Measurements from ENCODE around the gene PLPP3.

The PLPP3 gene

DNA sequence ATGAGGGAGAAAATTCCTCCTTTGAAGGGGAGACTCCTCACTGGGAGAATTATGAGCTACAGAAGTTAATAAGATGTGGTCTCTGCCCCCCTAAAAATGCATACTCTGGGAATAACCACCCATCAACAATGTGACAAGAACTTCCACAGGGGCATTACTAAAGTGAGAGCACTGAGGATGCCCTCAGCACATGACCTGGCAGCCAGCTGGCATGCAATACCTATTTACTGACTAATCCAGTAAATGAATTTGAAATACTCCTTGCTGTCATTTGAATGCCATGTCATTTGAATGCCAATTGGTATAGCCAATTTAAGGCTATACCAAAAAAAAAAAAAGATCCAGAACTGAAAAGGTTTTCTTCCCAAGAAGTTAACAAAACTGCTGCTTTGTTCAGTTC is 30.8 kb downstream of the PLPP3 start:
- no peak for DNase-seq (ENCODE audit: low read depth in 2 of 2, low spot score in 1 of 2)

DNA sequence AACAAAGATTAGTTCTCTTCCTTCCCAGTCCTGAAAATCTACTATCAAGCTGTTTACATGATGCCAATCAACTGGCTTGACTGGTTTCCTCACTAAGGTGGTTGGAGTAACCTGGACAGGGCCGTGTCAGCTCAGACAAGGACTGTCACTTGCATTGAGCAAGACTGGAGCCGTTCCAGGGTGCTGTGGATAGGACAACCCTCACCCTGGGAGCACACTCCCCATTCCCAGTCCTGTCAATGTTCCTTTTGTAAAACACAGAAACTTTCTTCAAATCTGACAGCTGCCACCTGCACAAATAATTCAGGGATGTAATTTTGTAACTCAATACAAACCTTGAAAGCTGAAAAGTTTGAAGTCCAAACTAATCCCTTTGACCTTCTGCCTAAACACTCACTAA is 31.4 kb downstream of the PLPP3 start:
- no peak for DNase-seq (ENCODE audit: low read depth in 2 of 2, low spot score in 1 of 2)

DNA sequence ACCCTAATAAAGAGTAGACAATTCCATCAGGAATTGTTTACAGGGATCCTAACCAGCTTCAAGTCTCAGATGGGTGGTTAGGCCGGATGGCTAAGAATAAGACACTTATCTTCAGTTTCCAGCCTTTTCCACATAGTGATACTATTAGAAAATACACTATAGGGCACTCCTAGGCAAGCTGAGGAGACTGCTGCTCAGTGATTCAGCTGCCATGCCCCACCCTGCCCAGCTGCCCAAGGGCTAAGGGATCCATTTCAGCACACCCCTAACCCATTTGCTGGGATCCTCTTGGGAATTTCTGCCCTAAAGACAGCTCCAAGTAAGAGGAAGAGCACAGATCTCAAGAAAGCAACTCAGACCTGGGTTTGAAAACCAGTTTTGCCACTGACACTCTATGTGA is 31.9 kb downstream of the PLPP3 start:
- DNase-seq (ENCODE audit: low read depth in 2 of 2, low spot score in 1 of 2): no peak

DNA sequence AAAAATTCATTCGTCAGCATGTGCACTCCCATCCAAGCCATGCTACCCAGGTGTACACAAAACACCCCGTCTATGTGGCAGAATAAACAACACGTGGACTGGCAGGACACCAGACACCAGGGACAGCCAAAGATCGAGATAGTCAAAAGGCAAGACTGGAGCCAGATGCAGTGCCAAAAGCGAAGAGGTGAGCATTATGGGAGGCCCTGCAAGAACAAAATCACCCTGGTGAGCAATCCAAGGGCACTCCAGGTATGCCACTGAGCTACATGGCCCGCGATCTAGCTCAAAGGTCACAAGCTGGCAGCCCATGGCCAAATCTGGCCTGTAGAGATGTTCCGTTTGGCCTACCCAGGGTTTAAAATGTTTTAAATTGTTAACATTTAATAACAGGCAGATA is 33.7 kb downstream of the PLPP3 start:
- DNase-seq (ENCODE audit: low read depth in 2 of 2, low spot score in 1 of 2): no peak

DNA sequence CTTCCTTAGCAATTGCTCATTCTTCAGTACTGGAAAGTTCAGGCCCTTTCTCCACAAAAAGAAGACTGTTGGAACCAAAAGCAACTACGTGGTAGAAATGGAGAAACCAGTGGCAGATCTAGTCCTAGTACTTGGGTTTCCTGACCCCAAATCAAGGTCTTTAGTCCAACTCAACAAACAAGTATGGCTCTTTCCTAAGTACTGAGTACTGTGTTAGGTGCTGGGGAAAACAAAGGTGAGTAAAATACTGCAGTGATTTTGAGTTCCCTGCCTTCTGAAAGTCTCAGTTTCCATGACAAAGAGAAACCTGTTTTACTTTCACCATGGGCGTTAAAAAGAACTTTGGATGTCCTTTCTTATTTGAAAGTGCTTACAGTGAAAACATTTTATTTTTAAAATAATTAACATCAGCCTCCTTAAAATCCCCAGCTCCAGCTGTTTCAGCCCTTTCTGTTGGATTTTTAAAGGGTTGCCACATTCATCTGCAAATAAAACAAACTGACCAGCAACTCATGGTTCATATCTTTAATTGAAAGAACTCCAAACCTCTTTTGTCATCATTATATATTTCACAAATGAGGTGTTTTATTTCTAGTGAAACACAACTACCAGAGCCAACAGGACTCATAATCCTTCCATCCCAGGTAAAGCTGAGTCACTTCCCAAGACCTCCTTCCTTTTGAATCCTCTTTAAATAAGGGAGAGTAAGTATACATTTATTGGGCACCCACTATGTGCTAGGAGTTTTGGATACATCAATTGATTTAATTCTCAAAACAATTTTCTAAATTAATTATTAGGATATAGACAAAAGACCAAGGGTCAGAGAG is 35.4 kb downstream of the PLPP3 start:
- DNase-seq (ENCODE audit: low read depth in 2 of 2, low spot score in 1 of 2): no peak

DNA sequence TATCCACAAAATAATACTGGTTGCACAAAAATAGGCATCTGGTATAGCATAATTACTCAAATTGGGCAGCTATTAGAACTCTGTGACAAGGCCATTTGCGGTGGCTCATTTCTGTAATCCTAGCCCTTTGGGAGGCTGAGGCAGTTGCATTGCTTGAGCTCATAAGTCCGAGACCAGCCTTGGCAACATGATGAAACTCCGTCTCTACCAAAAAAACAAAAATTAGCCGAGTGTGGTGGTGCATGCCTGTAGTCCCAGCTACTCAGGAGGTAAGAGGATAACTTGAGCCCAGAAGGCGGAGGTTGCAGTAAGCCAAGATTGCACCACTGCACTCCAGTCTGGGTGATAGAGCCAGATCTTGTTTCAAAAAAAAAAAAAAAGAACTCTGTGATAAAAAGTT is 36.7 kb downstream of the PLPP3 start:
- no peak for DNase-seq (ENCODE audit: low read depth in 2 of 2, low spot score in 1 of 2)

DNA sequence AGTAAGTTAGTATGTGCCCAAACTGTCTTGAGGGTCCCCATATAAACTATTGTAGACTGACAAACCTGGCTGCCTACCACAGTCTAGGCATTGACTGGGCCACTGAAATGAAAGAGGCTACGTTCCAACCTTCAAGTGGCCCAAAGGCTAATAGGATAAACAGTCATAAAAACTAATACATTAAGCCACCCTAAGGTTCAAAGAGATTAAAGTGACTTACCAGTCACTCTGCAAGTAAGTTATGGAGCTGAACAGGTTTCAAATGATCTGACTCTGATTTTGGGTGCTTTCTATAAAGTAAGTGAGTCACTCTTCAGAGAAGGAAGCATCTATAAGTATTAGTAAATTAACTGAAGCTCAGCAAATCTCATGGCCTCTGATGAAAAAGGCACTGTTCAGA is 38.0 kb downstream of the PLPP3 start:
- no peak for DNase-seq (ENCODE audit: low read depth in 2 of 2, low spot score in 1 of 2)

DNA sequence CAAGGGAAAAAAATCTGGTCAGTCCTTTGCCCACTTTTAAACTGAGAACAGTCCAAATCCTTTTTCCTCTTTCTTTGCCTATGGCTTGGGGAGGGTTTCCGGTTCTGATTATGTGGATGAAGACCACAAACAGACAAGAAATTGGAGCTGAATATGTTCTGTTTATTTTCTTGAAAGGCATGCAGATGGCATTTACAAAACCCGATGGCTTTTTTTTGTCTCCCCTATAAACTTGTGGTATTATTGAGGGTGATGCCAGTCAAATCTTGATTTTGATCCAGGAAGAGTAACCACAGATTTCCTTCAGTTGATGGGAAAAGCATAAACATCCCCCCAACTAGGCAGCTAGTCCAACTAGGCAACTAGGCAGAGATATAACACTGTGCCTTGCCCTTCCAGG is 38.9 kb downstream of the PLPP3 start:
- no peak for DNase-seq (ENCODE audit: low read depth in 2 of 2, low spot score in 1 of 2)

DNA sequence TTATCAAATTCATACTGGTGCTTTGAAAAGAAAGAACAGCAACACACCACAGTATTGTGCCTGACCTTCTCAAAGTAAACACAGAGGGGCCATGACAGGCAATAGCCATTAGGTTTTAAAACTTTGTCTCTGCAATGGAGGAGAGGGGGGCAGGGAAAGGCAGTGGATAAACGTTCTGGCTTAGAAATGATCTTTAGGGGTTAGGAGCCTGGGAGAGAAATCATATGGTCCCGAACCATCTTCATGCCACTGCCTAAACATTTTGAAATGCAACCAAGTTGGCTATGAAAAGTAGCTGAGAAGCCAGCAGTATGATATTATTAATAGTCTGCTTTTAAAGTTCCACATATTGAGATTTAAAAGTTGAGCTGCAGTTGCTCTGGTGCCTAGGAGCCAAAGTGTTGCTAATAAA is 39.8 kb downstream of the PLPP3 start:
- DNase-seq (ENCODE audit: low read depth in 2 of 2, low spot score in 1 of 2): no peak

DNA sequence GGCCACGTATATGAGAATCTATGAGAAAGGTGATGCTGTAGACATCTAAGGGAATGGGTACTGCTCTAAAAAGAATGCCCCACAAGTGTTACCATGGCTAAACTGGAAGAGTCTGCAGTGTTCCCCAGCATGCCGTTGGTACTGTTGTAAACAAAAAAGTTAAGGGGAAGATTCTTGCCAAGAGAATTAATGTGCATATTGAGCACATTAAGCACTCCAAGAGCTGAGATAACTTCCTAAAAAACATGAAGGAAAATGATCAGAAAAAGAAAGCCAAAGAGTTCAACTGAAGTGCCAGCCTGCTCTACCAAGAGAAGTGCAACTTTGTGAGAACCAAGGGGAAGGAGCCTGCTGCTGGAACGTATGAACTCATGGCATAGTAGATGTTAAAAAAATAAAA is 40.8 kb downstream of the PLPP3 start:
- DNase-seq (ENCODE audit: low read depth in 2 of 2, low spot score in 1 of 2): no peak

DNA sequence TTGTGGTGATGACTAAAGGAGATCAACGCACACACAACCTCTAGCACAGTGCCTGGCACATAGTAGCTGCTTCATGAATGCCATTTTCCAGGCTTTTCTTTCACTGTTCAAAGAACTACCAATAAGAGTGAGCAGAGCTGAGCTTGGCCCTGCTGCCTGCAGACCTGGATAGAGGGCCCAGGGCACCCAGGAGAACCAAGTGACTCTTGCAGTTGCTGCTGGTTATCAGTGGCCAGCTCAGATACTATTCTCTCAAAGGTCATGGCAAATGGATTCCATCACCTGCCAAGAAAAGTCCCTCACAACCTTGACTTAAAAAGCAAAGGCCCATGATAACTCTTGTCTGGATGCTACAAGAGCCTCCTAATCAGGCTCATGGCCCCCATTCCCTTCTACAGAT is 41.7 kb downstream of the PLPP3 start:
- DNase-seq (ENCODE audit: low read depth in 2 of 2, low spot score in 1 of 2): no peak

DNA sequence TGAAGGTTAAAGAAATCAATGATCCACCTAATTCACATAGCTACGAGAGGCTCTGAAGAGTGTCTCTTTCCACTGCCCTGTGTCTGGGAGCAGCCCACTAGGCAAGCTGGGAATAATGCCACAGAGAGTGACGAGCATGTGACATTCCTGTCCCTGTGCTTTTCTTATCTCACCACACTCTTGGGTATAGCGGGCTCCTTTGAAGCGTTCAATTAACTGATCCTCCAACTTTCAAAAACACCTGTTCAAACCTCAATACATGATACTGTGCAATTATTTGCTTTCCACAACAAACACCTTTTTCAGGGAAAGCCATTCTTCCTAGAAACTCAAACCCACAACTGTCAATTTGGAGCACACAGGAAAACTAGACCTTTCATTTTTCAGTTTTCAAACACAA is 43.4 kb downstream of the PLPP3 start:
- no peak for DNase-seq (ENCODE audit: low read depth in 2 of 2, low spot score in 1 of 2)

DNA sequence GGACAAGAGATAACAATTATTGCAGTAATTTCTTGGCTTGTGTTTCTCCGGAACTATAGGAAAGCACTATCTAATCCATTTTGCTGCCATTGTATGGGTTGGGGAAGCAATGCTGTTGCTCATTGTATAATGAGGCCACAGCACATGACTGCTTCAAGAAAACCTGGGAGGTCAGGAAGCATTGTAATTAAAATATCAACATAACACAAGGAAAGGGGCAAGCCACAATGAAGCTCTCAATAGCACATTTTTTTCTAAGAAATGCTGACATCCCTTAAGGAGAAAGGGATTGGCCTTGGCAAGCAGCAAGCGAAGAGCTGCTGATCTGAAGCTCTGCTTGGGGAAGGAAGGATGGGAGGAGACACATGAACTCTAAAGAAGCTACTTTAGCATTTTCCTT is 44.0 kb downstream of the PLPP3 start:
- no peak for DNase-seq (ENCODE audit: low read depth in 2 of 2, low spot score in 1 of 2)

DNA sequence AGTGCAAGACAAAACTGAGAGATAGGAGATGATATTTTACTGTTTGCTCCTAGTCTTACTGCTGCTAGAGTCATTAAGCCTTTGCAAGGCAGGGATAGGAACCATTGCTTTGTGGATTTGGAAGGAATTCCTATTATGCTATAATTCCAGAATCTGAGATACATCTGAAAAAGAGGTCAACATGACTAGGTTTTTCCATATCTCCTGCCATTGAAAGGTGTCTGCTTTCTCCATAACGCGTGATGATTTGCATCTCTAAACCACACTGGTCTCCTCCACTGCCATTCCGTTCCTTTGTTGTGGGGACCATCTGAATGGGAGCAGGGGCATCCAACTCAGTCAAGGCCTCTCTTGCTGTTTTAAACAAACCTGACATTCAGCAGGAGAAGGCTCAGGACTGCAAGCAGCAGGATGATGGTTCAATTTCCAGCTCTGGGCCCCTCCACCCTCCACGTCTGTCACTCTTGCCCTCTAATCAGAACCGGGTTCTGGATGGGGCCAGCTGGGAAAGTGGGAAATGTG is 45.2 kb downstream of the PLPP3 start:
- no peak for DNase-seq (ENCODE audit: low read depth in 2 of 2, low spot score in 1 of 2)

DNA sequence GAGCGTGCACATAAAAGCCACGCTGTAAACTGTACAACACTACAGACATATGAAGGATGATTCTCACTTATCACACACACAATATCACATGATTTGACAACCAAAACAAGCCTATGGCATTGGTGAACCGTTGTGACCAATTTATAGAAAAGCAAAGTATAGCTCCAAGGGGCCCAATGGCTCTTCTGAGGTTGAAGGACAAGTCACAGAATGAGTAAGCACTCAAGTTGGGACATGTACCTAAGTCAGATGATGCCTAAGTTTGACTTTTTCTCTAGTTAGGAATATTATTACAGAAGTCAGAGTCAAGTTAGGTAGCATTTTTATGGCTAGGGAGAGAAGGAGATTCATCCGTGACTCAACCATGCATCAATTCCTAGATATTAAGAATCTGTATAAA is 45.7 kb downstream of the PLPP3 start:
- no peak for DNase-seq (ENCODE audit: low read depth in 2 of 2, low spot score in 1 of 2)

DNA sequence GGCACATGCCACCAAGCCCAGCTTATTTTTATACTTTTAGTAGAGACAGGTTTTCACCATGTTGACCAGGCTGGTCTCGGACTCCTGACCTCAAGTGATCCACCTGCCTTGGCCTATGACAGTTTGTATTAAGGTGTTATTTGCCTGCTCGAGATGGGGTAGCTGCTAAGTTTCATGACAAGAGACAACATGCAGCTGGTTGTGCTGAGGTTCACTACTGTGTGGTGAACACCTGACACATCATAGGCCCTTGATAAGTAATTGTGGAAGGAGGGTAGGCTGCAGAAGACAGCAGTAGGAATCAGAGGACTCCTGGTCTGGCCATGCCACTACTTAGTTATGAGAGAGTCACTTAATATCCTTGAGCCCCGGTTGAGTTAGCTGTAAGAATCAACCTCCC is 46.2 kb downstream of the PLPP3 start:
- no peak for DNase-seq (ENCODE audit: low read depth in 2 of 2, low spot score in 1 of 2)

DNA sequence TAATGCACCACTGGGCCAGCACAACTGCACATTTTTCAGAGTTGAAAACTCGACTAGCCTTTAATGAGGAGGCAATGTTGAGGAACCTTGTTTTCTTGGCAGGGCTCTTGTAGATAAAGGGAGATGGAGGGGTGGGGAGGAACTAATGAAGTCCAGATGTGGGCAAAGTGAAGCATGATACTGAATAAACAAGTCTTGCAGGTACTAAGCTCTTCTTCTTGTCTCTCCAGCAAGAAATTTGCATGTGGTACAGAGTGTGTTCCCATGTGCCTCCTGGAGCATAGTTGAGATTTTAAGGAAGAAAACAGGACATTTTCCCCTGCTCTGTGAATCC is 47.0 kb downstream of the PLPP3 start:
- DNase-seq (ENCODE audit: low read depth in 2 of 2, low spot score in 1 of 2): no peak

DNA sequence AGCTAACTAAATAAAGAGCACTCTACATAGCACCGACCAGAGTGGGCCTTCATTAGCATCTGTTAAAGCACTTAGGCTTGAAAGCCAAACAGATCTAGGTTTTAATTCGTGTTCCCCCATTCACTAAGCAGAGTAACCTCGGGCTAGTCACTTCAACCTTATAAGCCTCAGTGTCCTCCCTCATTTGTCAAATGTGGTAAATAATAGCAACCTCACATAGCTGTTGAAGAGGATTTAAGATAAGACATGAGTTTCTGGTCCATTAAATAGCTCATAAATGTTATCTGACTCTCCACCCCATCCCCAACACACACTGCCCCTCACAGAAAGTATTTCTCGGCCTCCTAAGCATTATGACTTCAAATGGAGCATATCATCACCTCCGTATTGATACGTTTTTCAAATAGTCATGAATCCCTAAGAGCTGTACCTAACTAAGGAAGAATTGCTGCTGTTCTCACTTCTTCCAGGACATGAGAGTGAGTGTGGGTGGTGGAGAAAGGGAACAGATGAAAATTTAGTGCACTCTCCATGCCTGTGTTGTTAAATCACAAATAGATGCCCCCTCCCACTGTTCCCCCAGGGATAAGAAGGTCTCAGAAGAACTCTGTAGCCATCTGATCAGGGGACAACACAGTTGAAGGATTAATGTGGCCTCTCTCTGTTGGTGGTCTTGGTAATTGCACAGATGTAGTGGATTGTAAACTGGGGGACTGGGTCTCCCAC is 47.6 kb downstream of the PLPP3 start:
- no peak for DNase-seq (ENCODE audit: low read depth in 2 of 2, low spot score in 1 of 2)

DNA sequence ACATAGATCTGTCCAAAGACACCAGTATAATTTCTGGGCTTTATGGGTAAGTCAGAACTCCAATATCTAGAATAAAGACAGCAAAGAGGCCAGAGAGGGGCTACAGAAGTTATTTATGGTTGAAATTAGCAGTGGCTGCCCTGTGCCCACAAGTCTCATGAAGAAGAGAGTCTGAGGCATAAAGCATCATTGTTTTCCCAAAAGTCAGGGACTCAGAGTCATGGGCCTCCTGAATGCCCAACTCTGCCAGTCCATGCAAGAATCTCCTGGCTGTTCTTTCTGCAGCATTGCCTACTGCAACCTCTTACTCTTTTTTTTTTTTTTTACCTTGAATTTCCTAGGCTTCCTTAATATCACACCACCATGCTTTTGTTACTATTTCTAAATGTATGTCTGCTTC is 49.6 kb downstream of the PLPP3 start:
- no peak for DNase-seq (ENCODE audit: low read depth in 2 of 2, low spot score in 1 of 2)

DNA sequence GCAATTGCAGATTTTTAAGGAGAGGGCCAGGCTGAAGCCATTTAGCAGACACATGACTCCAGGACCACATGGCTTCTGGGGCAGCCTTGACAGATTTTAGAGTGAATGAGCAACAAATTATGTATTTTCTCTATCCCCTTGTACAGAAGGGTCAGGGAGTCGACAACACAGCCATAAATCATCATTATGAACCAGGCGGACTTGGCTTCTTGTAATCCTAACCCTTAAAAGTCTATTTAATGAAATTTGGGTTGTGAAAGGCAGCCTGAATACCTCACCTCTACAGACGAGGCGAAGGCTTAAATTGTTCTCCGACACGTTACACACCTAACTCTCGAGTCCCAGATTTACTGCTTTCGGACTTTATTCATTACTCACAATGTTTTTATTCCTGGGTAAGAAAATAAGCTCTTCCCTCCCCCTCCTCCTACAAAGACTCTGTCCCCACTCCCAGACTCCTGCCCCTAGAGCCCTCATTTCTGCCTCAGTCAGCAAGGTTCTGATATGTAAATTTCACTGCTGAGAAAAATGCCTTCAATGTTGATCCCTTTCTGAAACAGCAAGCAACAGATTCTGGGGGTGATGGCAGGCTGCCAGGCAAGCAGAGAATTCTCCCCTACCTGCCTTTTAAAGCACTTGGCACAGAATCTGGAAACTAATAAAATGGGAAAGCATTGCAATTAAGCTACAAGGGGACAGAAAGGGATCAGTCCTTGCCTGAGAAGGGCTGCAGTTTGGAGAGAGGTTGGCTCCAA is 51.6 kb downstream of the PLPP3 start:
- no peak for DNase-seq (ENCODE audit: low read depth in 2 of 2, low spot score in 1 of 2)

DNA sequence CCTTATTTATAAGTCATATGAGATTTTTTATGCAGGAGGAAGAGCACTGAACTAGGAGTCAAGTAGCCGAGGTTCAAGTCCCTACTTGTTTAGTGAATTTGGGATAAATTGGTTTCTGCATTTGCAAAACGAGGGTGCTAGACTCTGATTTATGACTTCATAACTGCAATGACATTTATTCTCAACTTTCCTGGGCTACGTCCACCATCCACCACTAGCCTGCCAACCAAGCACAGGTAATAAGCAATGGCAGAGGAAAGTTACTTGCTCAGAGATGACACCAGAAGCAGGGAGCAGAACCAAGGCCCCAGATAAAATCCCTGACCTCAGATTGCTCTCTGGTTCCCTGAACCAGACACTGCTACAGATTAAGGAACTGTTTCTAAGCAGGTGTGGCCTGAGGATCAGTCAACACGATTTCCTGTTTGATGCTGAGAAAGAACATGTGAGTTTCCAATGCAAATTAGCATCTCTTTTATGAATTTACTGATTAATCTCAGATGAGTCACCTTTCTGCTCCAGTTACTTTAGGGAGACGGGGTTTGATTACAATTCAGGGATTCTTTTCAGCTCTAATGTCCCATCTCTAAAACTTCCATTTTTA is 52.7 kb downstream of the PLPP3 start:
- no peak for DNase-seq (ENCODE audit: low read depth in 2 of 2, low spot score in 1 of 2)
